Activated gamma-delta T cell treated with anti-CD3 and anti-CD28 coated beads, Interleukin-2, amount 50 U/mL, for 16 hours (primary cell): Measurements from ENCODE around the gene LHFPL3.

Source experiments
- DNase-seq: peaks from one replicate; pipeline ENCODE4 v3.0.0-alpha.2; 2020; ENCODE audit warnings: low read depth

Gene LHFPL3

DNA sequence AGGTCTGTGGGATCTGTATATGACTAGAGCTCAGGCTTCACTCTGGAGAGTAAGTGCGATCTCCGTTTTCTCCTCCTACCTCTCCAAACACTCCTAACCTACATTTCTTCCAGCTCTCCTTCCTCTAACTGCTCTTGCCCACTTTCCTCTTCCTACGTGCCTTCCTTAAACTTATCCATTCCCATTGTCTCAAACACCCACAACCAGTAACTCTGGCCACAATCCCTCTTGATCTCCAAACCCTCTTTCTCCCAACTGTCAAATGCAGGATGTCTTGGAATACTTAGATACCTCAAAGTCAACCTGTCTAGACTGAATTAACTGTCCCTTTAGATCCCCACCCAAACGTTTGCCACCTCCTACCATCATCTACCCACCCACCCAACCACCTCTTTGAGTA is 471.9 kb downstream of the LHFPL3 start:
- no peak for DNase-seq

DNA sequence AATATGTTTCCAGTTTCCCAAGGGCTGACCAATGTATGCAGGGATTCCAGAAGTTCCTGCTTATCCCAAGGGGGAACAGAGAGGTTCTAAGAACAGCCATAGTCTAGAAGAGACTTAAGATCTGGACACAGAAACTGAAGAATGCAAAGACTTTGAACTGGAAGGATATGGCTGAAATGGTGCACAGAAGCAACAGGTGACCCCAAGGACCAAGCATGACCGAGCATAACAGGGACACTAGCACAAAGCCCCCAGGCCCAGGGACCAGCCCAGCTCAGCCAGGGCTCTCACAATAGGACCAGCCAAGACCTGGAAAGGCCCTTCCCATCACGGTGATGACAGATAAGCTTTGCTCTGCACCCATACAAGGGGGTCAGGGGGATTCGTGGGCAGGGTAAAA is 472.6 kb downstream of the LHFPL3 start:
- DNase-seq = no peak

DNA sequence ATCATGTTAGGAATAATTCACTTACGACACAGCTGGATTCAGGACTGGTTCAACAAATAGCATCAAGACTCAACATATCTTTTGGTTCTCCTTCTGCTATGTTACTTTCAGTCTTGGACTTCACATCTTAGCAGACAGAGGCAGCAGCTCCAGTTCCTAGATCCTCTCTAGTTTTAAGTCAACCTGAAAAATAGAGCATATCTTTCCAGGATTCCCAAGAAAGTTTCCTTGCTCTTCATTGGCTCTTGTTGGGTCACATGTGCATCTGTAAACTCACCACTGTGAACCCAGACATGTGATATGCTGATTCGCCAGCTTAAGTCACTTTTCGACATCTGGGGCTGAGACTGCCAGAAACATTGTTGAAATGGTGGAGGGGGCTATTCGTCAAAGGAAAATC is 475.5 kb downstream of the LHFPL3 start:
- no peak for DNase-seq

DNA sequence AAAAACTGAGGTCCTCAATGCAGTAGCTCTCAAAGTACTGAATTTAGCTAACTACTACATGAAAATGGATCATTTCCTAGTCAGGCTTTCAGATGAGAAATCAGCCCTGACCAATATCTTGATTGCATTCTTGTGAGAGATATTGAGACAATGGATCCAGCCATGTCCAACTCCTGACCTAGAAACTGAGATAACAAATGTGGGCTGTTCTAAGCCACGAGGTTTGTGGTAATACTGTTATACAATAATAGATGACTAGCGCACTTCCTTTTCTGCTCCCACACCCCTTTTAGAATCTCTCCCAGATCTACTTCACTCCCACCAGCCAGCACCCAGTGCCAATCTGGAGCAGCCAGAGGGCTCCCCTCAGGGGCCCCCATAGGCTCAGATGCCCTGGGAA is 476.3 kb downstream of the LHFPL3 start:
- DNase-seq = no peak

DNA sequence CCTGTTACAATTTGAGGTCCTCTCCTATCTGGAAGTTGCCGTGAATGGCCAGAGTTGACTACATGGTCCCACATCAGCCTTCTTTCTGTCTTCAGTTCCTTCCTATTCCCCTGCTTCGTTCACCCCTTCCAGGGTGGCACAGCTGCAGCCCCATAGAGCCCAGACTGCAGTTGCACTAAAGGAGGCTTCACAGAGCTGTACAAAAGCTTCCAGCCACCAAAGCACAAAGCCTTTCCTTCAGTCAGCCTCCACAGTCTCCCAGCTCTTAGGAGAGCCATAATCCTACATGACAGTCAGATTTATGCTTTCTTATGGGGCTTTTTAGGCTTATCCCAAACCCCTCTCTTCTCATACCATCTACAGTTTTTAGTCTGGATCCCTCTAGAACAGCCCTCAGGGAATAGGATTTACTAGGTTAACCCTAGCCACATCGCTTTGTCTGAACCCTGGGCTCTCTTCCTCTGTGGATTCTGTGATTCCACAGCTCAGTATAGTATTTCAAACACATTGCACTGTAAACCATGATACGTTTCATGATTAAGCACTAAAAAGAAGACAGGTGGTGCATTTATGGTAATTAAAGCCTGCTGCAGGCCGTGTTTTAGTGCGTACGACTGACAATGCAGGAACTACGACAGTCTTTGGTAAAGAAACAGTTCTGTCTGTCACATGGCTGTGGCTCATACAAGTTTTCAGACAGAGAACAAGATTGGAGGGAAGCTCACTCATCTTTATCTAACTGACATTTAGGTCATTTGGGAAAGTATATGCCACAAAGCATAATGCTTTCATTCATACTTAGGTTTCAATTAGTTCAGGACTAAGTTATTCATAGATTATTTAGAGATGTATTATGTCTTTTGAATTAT is 477.3 kb downstream of the LHFPL3 start:
- no peak for DNase-seq

DNA sequence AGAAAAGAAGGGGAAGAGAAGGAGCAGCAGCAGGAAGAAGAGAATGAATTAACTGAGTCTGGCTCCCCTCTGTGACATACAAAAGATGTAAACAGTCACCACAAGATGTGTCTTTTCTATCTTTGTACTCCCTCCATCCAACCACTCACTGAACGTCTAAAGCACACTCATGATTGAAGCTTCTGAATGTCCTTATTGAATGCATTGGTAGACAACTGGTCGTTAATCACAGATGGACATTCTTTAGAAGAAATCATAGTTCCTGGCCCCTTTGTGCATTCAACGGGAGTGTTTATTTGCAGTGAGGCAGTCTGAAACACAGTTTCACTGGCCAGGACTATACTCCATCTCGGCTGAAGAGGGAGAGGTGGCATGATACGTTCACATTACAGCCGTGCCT is 479.3 kb downstream of the LHFPL3 start:
- no peak for DNase-seq

DNA sequence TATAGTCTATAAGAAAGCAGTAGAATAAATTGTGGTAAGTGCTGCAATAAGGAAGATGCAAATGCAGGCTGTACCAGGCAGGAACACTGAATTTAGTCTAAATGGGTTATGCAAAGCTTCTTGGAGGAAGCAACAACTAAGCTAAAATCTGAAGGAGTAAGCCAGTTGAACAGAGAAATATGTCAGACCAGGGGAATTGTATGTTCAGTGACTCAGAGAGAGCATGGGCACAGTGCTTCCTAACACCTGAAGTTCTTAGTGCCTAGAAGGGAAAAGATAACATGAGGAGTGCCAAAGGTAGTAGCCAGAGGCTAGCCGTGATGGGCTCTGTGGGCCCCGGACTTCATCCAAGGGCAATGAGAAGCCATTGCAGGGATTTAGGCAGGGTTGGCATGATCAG is 481.5 kb downstream of the LHFPL3 start:
- no peak for DNase-seq

DNA sequence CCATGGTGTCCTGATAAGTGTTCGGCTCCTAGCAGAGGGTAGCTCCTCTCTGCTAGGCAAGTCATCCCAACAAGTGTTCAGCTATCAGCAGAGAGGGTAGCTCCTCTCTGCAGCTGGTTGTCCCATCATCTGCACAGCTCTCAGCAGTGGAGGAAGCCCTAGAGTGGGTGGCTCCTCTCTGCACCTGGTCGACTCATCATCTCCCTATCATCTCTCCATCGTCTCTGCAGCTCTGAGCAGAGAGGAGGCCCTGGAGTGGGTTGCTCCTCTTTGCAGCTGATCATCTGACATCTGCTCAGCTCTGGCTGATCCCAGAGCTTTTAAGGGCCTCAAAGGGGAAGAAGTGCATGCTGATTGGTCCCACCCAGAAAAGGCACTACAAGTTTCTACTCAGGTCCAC is 485.7 kb downstream of the LHFPL3 start:
- DNase-seq = no peak

DNA sequence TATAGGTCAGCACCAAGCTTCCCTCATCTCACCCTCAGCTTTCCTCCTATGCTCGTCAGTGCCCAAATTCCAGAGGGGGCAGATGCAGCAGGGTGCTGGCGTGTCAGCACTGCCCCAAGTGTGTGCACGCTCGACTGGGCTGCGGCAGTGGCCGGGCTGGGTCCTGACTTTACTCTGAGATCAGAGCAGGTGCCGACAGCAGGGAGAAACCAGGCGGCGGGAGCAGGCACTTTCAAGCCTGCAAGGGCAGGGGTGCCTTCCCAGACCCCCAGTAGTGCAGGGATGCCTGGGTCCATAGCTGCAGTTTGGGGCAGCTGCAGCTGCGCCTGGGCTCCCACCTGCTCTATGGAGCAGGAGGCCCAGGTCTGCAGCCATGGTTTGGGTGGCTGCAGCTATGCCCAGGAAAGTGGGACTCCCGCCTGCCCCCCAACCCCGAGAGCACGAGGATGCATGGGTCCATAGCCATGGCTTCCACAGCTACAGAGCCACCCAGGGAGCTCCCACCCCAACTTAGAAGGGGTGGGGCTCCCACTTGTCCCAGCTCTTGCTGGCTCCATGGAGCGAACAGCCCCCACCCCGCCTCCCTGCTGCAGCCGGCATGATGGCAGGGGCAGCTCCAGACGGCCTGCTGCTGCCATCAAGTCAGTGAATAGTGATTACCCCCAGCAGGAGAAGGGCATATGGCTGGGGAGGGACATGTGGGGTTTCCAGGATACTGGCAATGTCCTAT is 486.4 kb downstream of the LHFPL3 start:
- DNase-seq = no peak

DNA sequence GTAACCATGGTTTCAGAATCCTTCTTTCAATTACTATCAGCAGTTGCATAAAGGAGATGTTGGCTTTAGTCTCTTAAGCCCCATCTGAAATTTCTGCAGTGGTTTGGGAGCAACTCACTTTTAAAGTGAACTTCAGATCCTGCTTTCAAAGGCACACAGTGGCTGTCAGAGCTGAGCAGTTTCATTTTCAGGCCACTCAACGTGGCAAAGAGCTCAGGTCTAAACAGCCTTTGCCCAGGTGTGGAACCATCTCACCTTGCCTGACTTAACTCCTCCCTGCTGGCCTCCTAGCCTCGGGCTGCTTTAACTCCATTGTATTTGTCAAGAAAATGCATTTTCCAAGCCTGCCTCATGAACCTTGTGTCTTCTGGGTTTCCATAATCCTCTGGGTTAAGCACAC is 488.1 kb downstream of the LHFPL3 start:
- no peak for DNase-seq

DNA sequence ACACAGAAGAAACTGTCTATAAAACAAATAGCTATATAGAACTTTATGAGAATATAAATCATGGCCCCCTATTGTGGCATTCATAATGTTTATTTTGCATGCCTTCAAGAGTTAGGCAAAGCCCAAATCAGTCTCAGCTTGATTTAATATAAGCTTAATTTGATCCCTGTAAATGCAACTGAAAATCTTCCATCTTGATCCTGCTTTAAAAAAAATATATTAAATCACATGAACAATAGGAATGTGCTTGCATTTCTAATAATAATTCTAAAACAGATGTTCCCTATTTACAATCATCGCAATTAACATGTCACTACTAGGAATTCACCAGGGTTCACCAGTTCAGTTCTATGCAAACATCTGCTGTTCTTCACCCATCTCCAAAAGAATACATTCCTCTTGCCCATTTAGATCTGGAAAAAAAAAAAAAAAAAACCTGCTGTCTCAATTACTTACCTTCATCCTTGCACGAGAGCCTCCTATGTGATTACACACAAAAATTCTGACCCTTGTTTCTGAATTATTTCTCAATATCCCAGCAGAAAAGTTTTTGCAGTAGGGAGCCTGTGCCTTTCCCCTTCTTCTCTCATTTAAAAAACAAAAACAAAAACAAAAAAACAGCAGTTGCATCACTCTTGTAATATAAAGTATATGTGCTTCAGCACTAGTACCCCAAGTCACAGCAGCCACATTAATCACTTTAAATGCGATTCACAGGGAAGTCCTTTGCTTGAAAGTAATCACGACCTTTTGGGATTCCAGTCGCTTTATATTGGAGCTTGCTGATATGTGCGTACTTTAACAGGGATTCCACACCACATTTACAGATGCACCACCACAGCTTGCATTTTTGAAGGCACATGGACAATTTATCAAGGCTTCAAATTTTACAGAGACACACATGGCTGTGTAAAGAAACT is 490.8 kb downstream of the LHFPL3 start:
- DNase-seq = no peak

DNA sequence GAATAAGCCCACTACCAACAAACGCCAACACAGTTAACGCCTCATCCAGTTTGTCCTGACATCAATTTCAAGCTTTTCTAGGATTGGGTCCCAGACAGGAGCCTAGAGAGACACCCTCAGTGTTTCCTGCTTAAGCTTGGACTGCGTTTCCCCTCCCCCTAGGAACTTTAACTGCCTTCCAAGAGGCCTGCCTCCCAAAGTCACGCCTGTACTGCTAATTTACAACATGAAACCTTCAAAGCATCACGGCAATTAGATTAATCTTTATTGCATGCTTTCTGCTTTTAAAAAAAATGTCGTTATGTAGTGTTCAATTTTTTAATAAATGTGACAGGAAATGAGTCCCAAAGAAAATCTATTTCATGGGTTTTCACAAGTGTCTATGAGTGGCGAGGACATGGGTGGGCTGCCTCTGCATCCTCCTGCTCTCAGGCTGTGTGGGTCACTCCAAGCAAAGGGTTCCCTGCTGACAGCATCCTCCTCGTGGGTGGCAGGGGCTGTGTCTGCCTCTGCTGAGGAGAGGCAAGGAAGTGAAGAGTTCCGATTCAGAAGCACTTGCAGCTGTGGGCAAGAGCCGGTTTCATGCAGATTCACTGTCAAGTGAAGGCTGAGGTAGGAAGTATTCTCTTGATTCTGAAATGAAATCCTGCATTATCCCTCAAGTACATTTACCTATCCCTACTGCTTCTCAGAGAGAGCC is 492.6 kb downstream of the LHFPL3 start:
- no peak for DNase-seq

DNA sequence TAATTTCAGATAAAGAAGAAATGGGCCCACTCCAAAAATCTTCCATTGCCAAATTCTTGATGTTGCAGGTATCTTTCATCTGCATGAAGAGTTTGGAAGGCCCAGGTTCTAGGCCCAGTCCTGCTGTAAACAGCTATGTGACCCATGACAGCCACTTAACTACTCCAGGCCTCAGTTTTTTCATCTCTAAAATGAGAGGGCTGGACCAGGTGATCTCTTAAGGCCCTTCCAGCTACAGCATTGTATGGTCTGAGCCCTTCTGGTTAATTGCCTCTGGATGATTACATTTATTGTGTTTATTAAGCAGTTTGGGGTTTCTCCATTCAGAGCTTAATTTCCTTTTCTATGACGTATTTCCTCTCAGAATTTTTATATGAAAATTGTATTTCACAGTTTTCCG is 494.8 kb downstream of the LHFPL3 start:
- DNase-seq = no peak

DNA sequence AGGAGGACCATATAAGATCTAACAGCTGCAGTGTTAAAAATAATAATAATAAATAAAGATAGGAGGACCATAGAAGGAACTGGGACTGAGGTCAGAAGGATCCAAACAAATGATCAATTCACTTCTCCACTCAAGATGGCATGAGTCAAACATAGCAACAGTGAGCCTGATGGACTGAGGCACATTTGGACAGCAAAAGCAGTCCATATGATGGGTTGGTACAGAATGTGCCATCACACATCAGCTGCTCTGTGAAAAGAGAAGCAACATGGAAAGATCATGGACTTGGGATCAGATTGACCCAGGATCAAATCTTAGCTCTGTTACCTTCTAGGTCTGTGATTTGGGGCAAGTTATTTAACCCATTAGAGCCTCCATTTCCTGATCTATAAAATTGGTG is 496.7 kb downstream of the LHFPL3 start:
- no peak for DNase-seq

DNA sequence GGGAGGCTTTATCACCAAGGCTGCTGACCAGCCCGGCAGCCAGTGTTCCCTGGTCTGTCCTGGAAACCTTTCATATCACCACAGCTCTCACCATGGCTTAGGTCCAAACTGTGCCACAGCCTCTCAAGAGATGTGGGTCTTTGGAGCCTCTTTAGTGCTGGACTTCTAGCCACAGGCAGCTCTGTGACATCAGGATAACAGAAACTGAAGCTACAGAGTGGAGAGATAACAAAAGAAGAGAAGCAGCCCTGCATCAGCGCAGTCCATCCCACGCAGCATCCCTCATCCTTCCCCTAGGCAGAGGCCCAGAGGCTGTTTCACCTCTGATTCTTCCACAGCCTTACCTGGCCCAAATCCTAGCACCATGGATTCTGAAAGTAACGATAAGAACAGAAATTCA is 497.7 kb downstream of the LHFPL3 start:
- DNase-seq = no peak

DNA sequence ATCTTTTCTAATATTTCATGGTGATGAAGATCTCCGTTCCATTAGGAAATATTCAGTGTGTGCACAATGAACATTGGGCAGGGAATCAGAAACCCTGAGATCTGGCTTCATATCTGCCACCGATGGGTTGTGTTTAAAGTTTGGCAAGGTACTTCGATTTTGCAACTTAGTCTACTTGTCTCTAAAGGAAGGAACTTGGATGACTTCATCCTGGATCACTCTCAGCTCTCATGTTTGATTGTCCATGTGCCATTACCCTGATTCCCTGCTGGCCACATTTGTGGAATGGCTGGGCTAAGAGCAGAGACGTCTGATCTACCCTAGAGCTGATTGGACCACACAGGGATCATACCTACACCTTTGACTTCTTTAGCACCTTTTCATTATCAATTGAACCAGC is 508.6 kb downstream of the LHFPL3 start:
- DNase-seq = no peak

DNA sequence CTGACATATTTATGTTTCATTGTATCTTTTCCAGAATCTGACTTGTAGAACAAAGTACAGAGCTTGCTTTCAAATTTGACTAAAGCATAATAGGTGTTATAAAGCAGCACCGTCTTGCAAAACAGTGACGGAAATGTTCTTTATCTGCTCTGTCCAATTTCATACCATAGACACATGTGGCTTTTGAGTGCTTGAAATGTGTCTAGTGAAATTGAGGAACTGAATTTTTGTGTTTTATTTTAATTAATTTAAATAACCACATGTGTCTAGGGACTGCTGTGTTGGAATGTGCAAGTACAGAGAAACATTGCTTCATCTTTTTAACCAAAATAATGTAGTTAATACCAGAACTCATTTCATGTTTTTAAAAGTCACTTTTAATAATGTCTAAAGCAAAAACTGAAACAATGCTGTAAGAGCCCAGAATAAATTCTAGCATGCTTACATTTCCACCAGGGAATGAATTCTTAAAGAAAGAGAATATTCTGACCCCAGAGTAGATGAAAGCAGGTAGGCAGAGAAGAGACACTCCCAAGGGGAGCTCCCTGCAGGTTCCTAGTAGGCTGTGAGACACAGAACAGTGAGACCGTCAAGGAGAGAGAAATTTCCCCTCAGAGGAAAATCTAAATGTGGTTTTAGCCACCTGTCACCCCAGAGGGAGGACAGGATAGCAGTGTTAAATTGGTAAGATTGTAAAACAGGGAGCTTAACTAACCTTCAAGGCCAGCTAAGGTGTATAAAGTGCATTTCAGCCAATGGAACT is 510.3 kb downstream of the LHFPL3 start:
- DNase-seq = no peak

DNA sequence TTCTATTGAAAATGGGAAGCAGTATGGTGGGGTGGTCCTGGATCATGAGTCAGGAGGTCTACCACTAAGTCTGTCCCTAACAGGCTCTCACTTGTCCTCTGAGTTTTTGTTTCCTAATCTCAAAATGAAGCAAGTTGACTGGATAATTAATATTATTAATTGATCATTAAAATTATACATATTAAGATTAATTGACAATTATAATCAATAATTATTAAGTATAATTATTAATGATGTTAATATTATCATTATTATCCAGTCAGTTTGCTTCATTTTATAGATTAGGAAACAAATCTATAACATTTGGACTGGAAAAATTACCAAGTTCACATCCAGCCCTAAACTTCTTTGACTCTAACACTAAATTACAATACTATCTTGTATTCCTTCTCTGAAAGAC is 511.4 kb downstream of the LHFPL3 start:
- DNase-seq = no peak

DNA sequence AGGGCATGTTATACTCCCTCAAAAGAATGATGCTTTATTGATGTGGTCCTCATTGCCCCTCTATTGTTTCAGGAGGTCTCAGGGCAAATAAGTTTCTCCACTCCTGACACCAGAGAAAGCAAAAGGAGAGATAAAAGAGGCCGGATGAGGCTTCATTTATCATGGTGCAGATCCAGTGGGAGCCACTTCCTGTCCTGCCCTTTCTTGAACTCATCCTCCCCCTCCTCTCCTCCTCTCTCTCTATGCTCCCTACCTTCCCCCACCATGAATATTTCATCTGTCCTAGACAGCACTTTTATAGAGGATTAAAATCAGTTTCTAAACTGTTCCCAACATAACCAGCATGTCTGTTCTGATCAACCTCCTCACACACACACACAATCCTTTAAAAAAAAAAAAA is 513.4 kb downstream of the LHFPL3 start:
- no peak for DNase-seq

DNA sequence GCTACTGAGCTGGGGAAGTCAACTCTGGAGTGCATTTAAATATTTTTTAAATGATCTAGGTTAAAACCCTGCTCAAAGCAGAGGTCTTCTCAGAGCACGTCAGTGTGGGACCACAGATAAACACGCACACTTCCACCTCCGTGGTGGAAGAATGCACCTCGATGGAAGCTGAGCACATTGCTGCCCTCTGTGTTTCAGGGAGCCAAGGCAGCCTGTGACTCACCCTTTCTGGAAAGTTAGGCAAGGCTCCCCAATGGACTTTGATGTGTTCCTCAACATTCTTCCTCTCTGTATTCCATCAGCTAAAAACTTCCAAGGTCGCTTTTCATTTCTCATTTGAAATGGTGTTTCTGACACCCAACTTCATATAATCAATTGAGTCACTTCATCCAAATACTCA is 514.8 kb downstream of the LHFPL3 start:
- DNase-seq = no peak

DNA sequence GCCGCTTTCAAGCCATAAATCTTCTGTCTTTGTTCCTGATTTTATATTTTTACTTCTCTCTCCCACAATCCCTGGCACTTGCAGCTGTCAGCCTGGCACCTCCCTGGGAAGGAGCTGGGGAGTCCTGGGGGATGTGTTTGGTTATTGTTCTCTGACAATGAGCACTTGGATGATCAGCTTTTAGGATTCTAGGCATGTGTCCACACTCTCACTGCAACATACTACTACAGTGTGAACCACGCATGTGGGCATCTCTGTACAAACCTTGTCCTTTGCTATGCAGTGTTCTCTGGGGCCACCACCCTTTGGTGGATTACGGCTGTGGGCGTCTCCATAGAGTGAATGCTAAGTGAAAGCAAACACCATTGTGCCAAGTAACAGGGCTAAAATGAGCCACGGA is 517.2 kb downstream of the LHFPL3 start:
- no peak for DNase-seq
